GM12892 (cell line): ENCODE data around the gene FAM171A2.
A peak's percentile ranks its signal among the peaks of the same experiment; 100 is the strongest.
"Not testable (repeated sequence)": the region's sequence is repeated elsewhere in the genome, so short reads cannot be mapped to it uniquely, and the experiment has no call there.

Source experiments
- DNase-seq: peaks from one replicate; pipeline ENCODE4 v3.0.0; 2011; ENCODE audit not compliant: insufficient read length
- FAIRE-seq: peaks from 2 replicates; lab custom pipeline; 2011; peaks lifted over from hg19 to GRCh38; lab: Jason Lieb, UNC
- POLR2A ChIP-seq: IDR thresholded peaks from 2 replicates; pipeline ENCODE4 v1.6.1; 2011; ENCODE audit warnings: low read depth, low read length, control low read depth
- POLR2AphosphoS5 ChIP-seq: IDR thresholded peaks from 2 replicates; pipeline ENCODE4 v1.6.1; 2011; ENCODE audit warnings: low read depth, low read length, control low read depth
- TAF1 ChIP-seq: IDR thresholded peaks from 2 replicates; pipeline ENCODE4 v1.6.1; 2011; ENCODE audit warnings: low read depth, mild to moderate bottlenecking, control low read depth, low read length, borderline replicate concordance

FAM171A2 gene

DNA sequence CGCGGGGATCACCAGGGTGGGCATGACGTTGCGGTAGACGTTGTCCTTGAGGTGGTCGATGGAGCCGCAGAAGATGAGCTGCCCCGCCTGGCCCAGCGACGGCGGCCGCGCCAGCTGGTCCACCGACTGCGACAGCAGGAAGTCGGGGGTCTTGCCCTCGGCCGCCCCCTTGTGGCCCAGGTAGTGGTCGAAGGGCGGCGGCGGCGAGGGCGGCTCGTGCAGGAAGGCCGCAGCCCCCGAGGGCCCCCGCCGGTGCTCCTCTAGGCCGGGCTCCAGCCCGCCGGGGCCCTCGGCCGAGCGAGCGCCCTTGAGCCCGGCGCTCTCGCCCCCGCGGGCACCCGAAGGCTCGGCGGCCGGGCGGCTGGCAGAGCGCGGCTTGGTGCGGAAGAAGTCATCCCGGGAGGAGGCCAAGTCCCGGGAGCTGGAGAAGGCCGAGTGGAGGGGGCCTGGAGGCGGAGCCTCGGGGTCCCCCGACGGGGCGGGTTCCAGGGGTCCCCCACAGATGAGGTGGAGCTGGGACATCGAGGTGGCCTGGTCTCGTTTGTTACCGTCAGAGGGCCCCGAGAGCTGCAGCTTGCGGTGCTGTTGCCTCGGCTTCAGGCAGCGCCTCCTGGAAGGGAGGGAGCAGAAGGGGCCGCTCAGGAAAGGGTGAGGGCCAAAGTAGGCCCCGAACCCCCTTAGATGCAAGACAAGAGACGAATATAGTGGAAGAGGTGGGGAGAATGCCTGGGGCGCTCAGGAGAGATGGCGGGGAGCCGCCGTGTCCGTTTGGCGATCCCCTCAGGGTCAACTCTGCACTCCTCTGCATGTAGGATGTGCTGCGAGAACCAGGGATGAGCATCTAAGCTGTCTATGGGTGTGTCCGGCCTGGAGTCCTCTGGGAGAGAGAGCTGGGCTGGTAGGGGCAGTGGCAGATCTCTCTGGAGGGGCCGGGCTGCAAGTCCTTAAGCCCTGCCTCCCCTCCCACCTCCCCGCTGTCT, 8.8 kb downstream of the FAM171A2 start:
- no peak for FAIRE-seq
- TF ChIP-seq POLR2AphosphoS5: no peak
- DNase-seq: no peak

DNA sequence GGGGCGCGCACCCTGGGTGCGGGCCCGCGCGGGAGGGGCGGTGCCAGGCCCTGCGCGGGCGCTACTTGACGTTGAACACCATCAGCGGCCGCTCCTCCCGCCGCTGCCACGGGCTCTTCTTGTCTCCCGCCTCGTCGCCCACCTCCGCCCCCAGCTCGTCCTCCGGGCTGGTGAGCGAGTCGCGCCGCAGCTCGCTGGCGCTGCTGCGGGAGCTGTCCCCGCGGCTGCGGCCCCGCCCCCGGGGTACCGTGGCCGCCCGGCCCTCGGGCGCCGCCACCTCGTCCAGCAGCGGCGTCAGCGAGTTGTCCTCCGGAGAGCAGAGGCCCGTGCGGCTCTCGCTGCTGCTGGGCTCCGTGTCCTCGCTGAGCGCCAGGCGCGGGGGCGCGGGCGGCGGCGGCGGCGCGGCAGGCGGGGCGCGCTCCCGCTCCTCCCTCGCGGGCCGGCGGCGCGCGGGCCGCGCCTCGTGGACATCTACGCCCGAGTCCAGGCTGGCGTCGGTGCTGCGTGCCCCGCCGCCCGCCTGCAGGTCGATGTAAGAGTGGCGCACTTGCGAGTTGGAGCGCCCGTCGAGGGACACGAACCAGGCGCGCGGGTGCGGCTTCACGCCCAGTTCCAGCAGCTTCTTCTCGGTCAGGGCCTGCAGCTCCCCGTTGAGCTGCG, 9.9 kb downstream of the FAM171A2 start:
- TF ChIP-seq TAF1 (no peak), POLR2AphosphoS5 (no peak), POLR2A (no peak)
- DNase-seq: no peak
- no peak for FAIRE-seq

DNA sequence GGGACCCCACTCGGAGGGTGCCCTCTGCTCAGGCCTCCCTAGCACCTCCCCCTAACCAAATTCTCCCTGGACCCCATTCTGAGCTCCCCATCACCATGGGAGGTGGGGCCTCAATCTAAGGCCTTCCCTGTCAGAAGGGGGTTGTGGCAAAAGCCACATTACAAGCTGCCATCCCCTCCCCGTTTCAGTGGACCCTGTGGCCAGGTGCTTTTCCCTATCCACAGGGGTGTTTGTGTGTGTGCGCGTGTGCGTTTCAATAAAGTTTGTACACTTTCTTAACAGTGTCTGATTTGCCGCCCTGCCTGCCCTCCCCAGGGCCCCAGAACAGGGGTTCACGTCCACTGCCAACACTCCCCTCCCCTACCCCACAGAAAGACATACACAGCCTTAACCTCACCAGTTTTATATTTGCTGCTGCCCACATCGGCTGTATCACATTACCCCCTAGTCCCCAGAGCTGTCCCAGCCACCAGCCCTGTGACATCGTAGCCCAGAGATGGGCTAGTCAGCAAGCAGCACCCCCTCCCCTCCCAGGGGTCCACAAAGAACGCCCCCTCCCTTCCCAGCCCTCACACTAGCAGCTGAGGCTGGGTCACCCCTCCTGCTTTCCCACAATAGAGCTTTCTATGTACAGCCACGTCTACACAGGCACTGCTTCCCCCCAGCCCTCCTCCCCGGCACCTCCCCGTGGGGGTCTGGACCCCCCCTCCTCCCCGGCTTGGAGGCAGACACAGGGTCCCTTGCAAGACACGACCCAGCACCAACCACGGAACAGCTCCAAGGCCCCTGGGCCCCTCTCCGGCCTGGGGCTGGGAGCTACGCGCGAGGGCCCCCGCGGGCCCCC, 10.6 kb downstream of the FAM171A2 start:
- TF ChIP-seq POLR2A (no peak; the same call in 1 of the 2 replicates), POLR2AphosphoS5 (no peak), TAF1 (no peak)
- FAIRE-seq (no peak), DNase-seq (no peak)

DNA sequence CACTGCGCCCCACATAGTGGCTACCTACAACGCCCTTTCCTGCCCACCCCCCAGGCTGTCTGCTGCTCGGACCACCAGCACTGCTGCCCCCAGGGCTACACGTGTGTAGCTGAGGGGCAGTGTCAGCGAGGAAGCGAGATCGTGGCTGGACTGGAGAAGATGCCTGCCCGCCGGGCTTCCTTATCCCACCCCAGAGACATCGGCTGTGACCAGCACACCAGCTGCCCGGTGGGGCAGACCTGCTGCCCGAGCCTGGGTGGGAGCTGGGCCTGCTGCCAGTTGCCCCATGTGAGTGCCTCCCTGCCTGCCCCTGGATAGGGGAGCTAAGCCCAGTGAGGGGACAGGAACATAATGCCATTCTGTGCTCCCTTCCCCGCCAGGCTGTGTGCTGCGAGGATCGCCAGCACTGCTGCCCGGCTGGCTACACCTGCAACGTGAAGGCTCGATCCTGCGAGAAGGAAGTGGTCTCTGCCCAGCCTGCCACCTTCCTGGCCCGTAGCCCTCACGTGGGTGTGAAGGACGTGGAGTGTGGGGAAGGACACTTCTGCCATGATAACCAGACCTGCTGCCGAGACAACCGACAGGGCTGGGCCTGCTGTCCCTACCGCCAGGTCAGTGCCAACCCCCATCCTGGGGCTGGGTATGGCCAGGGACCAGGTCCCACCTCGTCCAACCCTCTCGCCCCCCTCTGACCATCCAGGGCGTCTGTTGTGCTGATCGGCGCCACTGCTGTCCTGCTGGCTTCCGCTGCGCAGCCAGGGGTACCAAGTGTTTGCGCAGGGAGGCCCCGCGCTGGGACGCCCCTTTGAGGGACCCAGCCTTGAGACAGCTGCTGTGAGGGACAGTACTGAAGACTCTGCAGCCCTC, 11.5 kb downstream of the FAM171A2 start:
- TF ChIP-seq TAF1: no peak
- 0 out of 2 replicates have a peak, but pooled peaks have one; percentile 4 for TF ChIP-seq POLR2AphosphoS5
- DNase-seq (no peak), FAIRE-seq (no peak)

DNA sequence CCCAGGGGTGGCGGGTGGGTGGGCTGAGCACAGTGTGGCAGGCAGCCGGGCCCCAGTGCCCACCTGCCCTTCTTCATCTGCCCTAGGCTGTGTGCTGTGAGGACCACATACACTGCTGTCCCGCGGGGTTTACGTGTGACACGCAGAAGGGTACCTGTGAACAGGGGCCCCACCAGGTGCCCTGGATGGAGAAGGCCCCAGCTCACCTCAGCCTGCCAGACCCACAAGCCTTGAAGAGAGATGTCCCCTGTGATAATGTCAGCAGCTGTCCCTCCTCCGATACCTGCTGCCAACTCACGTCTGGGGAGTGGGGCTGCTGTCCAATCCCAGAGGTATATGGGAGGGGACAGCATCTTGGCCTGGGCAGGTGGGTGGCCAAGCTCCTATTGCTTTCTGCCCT, 12.2 kb downstream of the FAM171A2 start:
- FAIRE-seq (no peak), DNase-seq (no peak)
- TF ChIP-seq POLR2AphosphoS5 (no peak), TAF1 (no peak), POLR2A (no peak)

DNA sequence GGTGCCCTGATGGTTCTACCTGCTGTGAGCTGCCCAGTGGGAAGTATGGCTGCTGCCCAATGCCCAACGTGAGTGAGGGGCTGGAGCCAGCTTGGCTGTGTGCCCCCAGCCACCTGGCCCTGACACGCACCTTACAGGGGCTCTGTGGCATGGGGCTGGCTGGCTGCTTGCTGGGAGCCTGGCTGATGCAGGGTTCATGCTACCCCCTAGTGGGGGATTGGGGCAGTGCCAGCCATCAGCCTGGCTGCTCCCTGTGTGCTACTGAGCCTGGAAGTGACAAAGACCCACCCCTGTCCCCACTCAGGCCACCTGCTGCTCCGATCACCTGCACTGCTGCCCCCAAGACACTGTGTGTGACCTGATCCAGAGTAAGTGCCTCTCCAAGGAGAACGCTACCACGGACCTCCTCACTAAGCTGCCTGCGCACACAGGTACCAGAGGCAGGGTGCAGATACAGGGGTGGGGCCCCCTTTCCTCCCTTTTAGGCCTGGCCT, 12.9 kb downstream of the FAM171A2 start:
- FAIRE-seq (peak; percentile 90), DNase-seq (peak; percentile 89)
- TF ChIP-seq POLR2AphosphoS5 (no peak), TAF1 (no peak), POLR2A (no peak)

DNA sequence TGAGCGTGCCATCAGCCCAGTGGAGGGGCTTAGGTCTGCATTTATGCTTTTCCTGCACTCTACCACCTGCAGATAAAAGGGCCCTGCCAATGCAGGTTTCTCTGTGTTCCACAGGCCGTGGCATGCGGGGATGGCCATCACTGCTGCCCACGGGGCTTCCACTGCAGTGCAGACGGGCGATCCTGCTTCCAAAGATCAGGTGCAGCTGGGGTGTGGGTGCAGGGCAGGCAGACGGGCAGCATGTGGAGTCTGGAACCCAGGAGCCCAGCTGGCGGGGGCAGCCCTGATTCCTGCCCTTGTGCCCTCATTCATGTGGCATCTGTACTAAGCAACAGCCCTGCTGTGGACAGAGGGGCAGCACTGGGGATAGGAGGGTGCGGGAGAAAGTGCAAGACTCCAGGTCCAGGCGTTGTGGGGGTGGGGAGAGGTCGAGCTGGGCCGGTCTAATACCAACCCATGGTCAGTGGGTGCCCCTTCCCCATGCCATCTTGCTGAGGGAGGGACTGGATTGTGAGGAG, 14.0 kb downstream of the FAM171A2 start:
- DNase-seq (no peak), FAIRE-seq (no peak)
- TF ChIP-seq POLR2AphosphoS5 (no peak), POLR2A (no peak), TAF1 (no peak)

DNA sequence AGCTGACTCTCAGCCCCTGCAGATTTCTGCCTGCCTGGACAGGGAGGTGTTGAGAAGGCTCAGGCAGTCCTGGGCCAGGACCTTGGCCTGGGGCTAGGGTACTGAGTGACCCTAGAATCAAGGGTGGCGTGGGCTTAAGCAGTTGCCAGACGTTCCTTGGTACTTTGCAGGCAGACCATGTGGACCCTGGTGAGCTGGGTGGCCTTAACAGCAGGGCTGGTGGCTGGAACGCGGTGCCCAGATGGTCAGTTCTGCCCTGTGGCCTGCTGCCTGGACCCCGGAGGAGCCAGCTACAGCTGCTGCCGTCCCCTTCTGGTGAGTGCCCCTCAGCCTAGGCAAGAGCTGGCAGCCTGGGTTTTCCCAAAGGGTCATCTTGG, 14.7 kb downstream of the FAM171A2 start:
- DNase-seq (no peak), FAIRE-seq (no peak)
- TF ChIP-seq POLR2A: no peak
- TF ChIP-seq TAF1: no peak
- no peak for TF ChIP-seq POLR2AphosphoS5

DNA sequence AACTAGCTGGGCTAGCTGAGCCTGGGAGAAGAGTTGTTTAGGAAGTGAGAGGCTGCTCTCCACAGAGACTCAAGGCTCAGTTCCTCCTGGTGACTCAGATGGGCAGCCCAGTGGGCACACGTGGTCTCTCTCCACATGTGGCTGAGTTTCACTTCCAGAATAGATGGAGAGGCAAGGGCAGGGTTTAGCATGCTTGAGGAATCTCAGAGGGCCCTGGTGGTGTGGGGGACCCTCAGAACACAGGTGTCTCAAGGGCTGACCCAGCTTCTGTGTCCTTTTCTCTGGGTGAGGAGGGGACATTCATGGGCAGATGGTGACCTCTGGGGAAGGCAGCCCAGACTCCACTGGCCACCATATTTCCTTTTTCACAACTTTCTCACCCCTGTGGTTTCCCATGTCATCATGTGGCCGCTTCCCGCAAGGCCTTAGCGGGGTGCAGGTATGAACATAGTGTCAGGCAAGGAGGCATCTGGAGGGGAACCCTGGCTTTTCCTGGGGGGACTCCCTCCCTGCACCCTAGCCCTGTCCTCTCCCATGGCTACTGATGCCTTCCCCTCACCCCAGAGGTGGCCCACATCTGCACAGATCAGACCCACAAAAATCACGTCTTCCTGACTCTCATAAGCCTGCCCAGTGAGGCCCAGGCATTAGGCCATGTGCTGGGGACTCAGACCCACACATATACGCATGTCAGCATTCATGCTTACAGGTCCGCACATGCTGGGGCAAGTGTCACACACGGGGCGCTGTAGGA, 15.2 kb downstream of the FAM171A2 start:
- TF ChIP-seq POLR2A: no peak
- peak; percentile 54; the same call in 1 of the 2 replicates for TF ChIP-seq POLR2AphosphoS5
- no peak for TF ChIP-seq TAF1
- DNase-seq: peak; percentile 68
- FAIRE-seq: peak; percentile 92

DNA sequence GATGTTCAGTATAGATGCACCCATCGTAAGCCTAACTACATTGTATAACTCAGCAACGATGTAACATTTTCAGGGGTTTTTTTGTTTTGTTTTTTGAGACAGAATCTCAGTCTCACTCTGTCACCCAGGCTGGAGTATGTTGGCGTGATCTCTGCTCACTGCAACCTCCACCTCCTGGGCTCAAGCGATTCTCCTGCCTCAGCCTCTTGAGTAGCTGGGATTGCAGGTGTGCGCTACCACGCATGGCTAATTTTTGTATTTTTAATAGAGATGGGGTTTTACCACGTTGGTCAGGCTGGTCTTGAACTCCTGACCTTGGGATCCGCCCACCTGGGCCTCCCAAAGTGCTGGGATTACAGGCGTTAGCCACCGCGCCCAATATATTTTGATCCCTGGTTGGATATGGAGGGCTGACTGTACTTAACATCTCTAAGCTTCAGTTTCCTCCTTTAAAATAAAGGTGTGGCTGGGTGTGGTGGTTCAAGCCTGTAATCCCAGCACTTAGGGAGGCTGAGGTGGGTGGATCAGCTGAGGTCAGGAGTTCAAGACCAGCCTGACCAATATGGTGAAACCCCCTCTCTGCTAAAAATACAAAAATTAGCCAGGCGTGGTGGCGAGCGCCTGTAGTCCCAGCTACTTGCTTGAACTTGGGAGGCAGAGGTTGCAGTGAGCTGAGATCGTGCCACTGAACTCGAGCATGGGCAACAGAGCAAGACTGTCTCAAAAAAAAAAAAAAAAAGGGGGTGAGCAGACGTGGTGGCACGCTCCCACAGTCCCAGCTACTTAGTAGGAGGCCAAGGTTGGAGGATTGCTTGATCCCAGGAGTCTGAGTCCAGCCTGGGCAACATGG, 16.2 kb downstream of the FAM171A2 start:
- DNase-seq: not testable (repeated sequence)
- peak; percentile 58 for FAIRE-seq
